Spleen (tissue), 7 donors: ENCODE data around the gene PPP2R5C.

ENCODE experiments used
- POLR2A ChIP-seq, 3 donors: fragments of 450-650 bp; IDR thresholded peaks; one replicate each; pipeline ENCODE4 v1.5.1; 2017; ENCODE audit warnings: antibody characterized with exemption in 3 of 3, mild to moderate bottlenecking in 1 of 3
- TF ChIP-seq, protein P1 (sequence below), 11 experiments: fragments of 200-600 bp in 7 of 11; fragments of 450-650 bp in 4 of 11; sonication (generic) in 4 of 11; IDR thresholded peaks in 8 of 11; conservative IDR thresholded peaks in 3 of 11; 1 replicate in 7 of 11; 2 replicates in 4 of 11; pipeline versions ENCODE4 v1.4.0 to v1.8.0; 2016 to 2021; ENCODE audit warnings: antibody characterized with exemption in 11 of 11, inconsistent platforms in 4 of 11, mild to moderate bottlenecking in 1 of 11
- donor health status: DM: no; HTN: no; CAD: no; lungs with moderate emphysema.
- donor health status: DM: no; HTN: no; CAD: no.
- donor health status: DM: no; HTN: no; CAD: no.

GRCh38 chr14:101899263-101899662 is 137.8 kb downstream of the PPP2R5C start:
- TF ChIP-seq, protein P1, sequence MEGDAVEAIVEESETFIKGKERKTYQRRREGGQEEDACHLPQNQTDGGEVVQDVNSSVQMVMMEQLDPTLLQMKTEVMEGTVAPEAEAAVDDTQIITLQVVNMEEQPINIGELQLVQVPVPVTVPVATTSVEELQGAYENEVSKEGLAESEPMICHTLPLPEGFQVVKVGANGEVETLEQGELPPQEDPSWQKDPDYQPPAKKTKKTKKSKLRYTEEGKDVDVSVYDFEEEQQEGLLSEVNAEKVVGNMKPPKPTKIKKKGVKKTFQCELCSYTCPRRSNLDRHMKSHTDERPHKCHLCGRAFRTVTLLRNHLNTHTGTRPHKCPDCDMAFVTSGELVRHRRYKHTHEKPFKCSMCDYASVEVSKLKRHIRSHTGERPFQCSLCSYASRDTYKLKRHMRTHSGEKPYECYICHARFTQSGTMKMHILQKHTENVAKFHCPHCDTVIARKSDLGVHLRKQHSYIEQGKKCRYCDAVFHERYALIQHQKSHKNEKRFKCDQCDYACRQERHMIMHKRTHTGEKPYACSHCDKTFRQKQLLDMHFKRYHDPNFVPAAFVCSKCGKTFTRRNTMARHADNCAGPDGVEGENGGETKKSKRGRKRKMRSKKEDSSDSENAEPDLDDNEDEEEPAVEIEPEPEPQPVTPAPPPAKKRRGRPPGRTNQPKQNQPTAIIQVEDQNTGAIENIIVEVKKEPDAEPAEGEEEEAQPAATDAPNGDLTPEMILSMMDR (IDR thresholded peaks at IDR 0.05 in 8 of 11, conservative IDR thresholded peaks at IDR 0.05 in 3 of 11): no peak
- TF ChIP-seq POLR2A (IDR thresholded peaks at IDR 0.05): no peak
